ENCODE measurements around the gene LPIN3. TPM values are rescaled to one million over a fixed set of nuclear protein-coding genes. Genes with fewer than 3 reads are reported as not detected.

The LPIN3 gene
- total and polyA plus RNA-seq, 2 of the 8 experiments (the other 6 are each of a cell fraction or from before 2014, with no cell fraction given): 3.7 to 3.9 TPM

GRCh38 chr20:41367393-41367695 is 26.7 kb downstream of the LPIN3 start:
- Histone ChIP-seq H3K23me2 (ENCODE audit: low read depth, low read length) (peaks cover 7% of the 10 kb centered on the region; the same call in 1 of the 2 replicates), H3K56ac (replicated peaks; ENCODE audit: insufficient read length, low read depth, low read length) (no peak overlapping the region), H3K14ac (ENCODE audit: insufficient read length) (no peak overlapping the region), H3K79me1 (ENCODE audit: low read depth, low read length) (no peaks in the 10 kb centered on the region), H3K27me3 (replicated peaks in 1 of 4; ENCODE audit: control insufficient read depth in 3 of 4, extremely low read depth in 1 of 4, insufficient read depth in 3 of 4, low read length in 3 of 4) (peaks cover 18 to 40% (median 36%) of the 10 kb centered on the region in 4 experiments), H3K4ac (replicated peaks; ENCODE audit: insufficient read length, low read depth, low read length) (no peak overlapping the region), H3K4me3 (ENCODE audit: extremely low read depth in 1 of 4, insufficient read depth in 2 of 4, low read depth in 3 of 4, low read length in 4 of 4) (peak overlapping the region in 3 of 4 experiments; percentile 68 to 72 (median 71); a peak in 5 of 8 replicates), H4K8ac (ENCODE audit: extremely low read depth, insufficient read depth, low read length) (no peak overlapping the region), H2AFZ (ENCODE audit: low read length) (no peak overlapping the region), H3K27ac (ENCODE audit: low read depth, low read length) (no peak overlapping the region), H3K4me2 (ENCODE audit: insufficient read depth in 1 of 2, low read depth in 2 of 2, low read length in 2 of 2) (peak overlapping the region; percentile 63 to 98), H4K20me1 (replicated peaks in 1 of 2; ENCODE audit: control insufficient read depth in 1 of 2, insufficient read depth in 2 of 2, low read length in 2 of 2) (peaks cover 2 to 8% of the 10 kb centered on the region in 2 experiments), H2BK5ac (ENCODE audit: low read depth, low read length) (no peak overlapping the region), H3K18ac (ENCODE audit: extremely low read depth, low read length) (no peak overlapping the region), H3K4me1 (replicated peaks in 1 of 4; ENCODE audit: control insufficient read depth in 3 of 4, insufficient read depth in 4 of 4, low read length in 3 of 4) (peaks cover 0 to 2% (median 0%) of the 10 kb centered on the region in 4 experiments; a peak in 3 of 7 replicates), H4K5ac (ENCODE audit: insufficient read length, low read depth, low read length) (no peak overlapping the region), H2BK15ac (ENCODE audit: low read length) (peak overlapping the region; percentile 95; the same call in 1 of the 2 replicates), H2BK120ac (replicated peaks; ENCODE audit: low read depth, low read length) (no peak overlapping the region), H4K91ac (replicated peaks; ENCODE audit: insufficient read length, low read length) (no peak overlapping the region), H3K79me2 (ENCODE audit: control insufficient read depth in 1 of 2, insufficient read depth in 2 of 2, low read length in 2 of 2) (no peaks in the 10 kb centered on the region), H3K36me3 (ENCODE audit: control insufficient read depth in 2 of 4, insufficient read depth in 4 of 4, low read length in 3 of 4) (no peaks in the 10 kb centered on the region), H3K9ac (replicated peaks in 1 of 4; ENCODE audit: extremely low read depth in 1 of 4, low read depth in 3 of 4, low read length in 3 of 4) (no peak overlapping the region), H2BK12ac (ENCODE audit: low read depth, low read length) (peak overlapping the region; percentile 80; the same call in 1 of the 2 replicates), H3K23ac (ENCODE audit: insufficient read length) (no peak overlapping the region), H2AK5ac (ENCODE audit: low read depth, low read length) (no peak overlapping the region), H2BK20ac (ENCODE audit: low read length) (no peak overlapping the region), H3K9me3 (ENCODE audit: insufficient read depth in 2 of 2, low read depth in 1 of 2, low read length in 1 of 2) (peaks cover 8 to 9% of the 10 kb centered on the region in 2 experiments; a peak in 3 of 4 replicates)
- DNase-seq (ENCODE audit: low read depth in 1 of 2, low spot score in 2 of 2): no peak
- no peak for FAIRE-seq
- ChIA-PET POLR2A (ENCODE audit: partially characterized antibody) (interaction anchor here (1.2 kb wide), 1 partner anchor 20 kb away, joined by 3 read pairs; no protein-coding TSS in a partner anchor), CTCF (ENCODE audit: partially characterized antibody) (interaction anchor here (0.9 to 1.7 kb wide), 4 partner anchors 16 to 109 kb away, joined by 3 to 6 read pairs (median 3); no protein-coding TSS in a partner anchor)
- WGBS, 2 experiments (ENCODE audit: extremely low coverage in 1 of 2, insufficient coverage in 1 of 2, insufficient read length in 1 of 2, insufficient replicate concordance in 2 of 2, low coverage in 1 of 2, low lambda C conversion rate in 2 of 2, missing lambda C conversion rate in 1 of 2): 61% methylated on average over 13 of the region's 13 CpGs; no CpG with 5 or more reads in 1 of the 2 experiments
- TF ChIP-seq TAF1 (IDR thresholded peaks at IDR 0.05; ENCODE audit: low read depth, low read length) (no peak), KDM5A (IDR thresholded peaks at IDR 0.05; ENCODE audit: low read length) (no peak), TCF12 (IDR thresholded peaks at IDR 0.05; ENCODE audit: low read depth, low read length) (no peak), ASH2L (IDR thresholded peaks at IDR 0.05; ENCODE audit: low read length) (peak; percentile 9), RNF2 (IDR thresholded peaks at IDR 0.05; ENCODE audit: borderline replicate concordance, low read depth, low read length, missing control alignments, poor library complexity, severe bottlenecking) (no peak), NANOG (IDR thresholded peaks at IDR 0.05; ENCODE audit: insufficient read depth, low read depth, low read length, poor library complexity, severe bottlenecking) (no peak), EZH2 (IDR thresholded peaks at IDR 0.05; ENCODE audit: low read depth, low read length, severe bottlenecking) (peak; percentile 5), SRF (IDR thresholded peaks at IDR 0.05; ENCODE audit: low read depth, low read length) (no peak), SUZ12 (IDR thresholded peaks at IDR 0.05; ENCODE audit: low read length) (peak; percentile 49; the same call in 1 of the 2 replicates), KDM1A (IDR thresholded peaks at IDR 0.05; ENCODE audit: borderline replicate concordance, low read length) (no peak), CTBP2 (IDR thresholded peaks at IDR 0.05; ENCODE audit: borderline replicate concordance, insufficient read depth, insufficient read length, low read length) (no peak), YY1 (IDR thresholded peaks at IDR 0.05; ENCODE audit: low read depth, low read length) (no peak), ATF3 (IDR thresholded peaks at IDR 0.05; ENCODE audit: insufficient read depth, low read depth, low read length) (no peak)

All from H1 (cell line).